Epithelial cell of proximal tubule (primary cell): Measurements from ENCODE around the gene TNFRSF19. TPM values are rescaled to one million over a fixed set of nuclear protein-coding genes. Genes with fewer than 3 reads are reported as not detected.

Experiments
- DNase-seq: peaks from one replicate; pipeline ENCODE4 v3.0.0-alpha.2; 2011; ENCODE audit warnings: low read depth
- H3K4me3 ChIP-seq: 2 replicates; pipeline ENCODE4 v1.5.1; 2011; ENCODE audit warnings: low read depth, mild to moderate bottlenecking, low read length
- CTCF ChIP-seq: conservative IDR thresholded peaks from 2 replicates; pipeline ENCODE4 v1.5.1; 2012; ENCODE audit warnings: low read depth, mild to moderate bottlenecking, low read length
- total RNA-seq: library from RNA; depleted of rRNA; stranded (reverse); fragments of >200 nt; gene quantifications from 2 replicates; pipeline ENCODE4 v1.2.3, GENCODE V29; 2015

TNFRSF19 gene
- total RNA-seq, 1 donor from 2014 or later: 8.4 TPM

GRCh38 chr13:23631311-23632047, 61.3 kb downstream of the TNFRSF19 start:
- H3K4me3 ChIP-seq: no peak overlapping the region
- DNase-seq: no peak
- no peak for TF ChIP-seq CTCF

GRCh38 chr13:23632048-23632582, 61.9 kb downstream of the TNFRSF19 start:
- TF ChIP-seq CTCF: no peak
- no peak overlapping the region for H3K4me3 ChIP-seq
- DNase-seq: no peak

- H3K4me3 ChIP-seq: no peak overlapping the region
- DNase-seq: no peak
- TF ChIP-seq CTCF: no peak
Observed at GRCh38 chr13:23632741-23633140, 62.5 kb downstream of the TNFRSF19 start.

- H3K4me3 ChIP-seq: no peak overlapping the region
- no peak for TF ChIP-seq CTCF
- no peak for DNase-seq
Observed at GRCh38 chr13:23634897-23635296, 64.7 kb downstream of the TNFRSF19 start.

GRCh38 chr13:23636360-23636759, 66.1 kb downstream of the TNFRSF19 start:
- no peak for TF ChIP-seq CTCF
- no peak overlapping the region for H3K4me3 ChIP-seq
- no peak for DNase-seq

- TF ChIP-seq CTCF: no peak
- DNase-seq: no peak
- H3K4me3 ChIP-seq: no peak overlapping the region
Observed at GRCh38 chr13:23637829-23638228, 67.6 kb downstream of the TNFRSF19 start.

GRCh38 chr13:23639674-23640073, 69.5 kb downstream of the TNFRSF19 start:
- DNase-seq: no peak
- H3K4me3 ChIP-seq: no peak overlapping the region
- no peak for TF ChIP-seq CTCF
